ENCODE data around the gene C17orf50.
"Not testable (repeated sequence)": the region's sequence is repeated elsewhere in the genome, so short reads cannot be mapped to it uniquely, and the experiment has no call there.

Gene C17orf50

DNA sequence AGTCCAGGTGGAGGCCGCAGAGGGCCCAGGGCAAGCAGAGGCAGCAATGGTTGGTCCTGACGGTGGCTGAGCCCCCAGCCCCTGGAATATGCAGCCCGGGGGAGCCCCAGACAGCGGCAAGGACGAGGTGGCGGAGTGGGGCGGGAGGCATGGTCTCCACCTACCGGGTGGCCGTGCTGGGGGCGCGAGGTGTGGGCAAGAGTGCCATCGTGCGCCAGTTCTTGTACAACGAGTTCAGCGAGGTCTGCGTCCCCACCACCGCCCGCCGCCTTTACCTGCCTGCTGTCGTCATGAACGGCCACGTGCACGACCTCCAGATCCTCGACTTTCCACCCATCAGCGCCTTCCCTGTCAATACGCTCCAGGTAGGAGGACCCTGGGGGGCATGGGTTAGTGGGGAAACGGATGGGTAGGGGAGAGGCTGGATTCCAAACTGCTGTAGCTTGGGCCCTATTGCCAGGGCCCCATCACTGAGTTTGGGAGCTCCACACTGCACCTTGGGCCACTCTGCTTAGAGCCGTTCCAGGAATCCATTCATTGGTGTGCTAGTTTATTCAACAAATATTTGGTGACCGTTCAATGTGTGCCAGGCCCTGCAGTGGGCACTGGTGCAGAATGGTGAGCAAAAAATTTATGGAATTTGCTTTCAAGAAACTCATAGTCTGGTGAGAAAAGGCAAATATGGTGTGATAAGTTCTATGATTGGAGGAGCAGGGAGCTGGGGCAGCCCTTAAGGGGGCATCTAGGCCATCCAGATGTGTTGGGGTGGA lies 25.5 kb upstream of the C17orf50 start:
- DNase-seq = no peak

DNA sequence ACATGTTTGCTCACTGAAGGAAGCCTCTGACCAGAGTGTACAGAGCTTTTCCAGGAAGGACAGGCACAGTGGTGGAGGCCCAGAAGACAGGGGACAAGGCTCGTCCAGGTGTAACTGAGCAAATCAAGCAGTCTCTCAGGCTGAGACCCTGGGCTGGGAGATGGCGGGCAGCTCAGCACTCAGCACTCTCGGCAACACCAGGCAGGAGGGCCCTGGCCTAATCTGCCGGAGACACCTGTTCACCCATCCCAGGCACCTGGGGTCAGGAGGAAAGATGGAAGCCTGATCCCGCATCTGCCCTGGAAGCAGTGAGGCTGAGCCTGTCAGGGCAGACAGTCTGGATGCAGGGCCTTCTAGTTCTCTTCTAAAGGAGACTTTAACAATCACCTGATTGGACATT lies 24.5 kb upstream of the C17orf50 start:
- DNase-seq = no peak

- no peak for DNase-seq
Measured at GRCh38 chr17:35738519-35739133, 22.1 kb upstream of the C17orf50 start.

GRCh38 chr17:35740216-35740615 lies 20.5 kb upstream of the C17orf50 start:
- DNase-seq = no peak

DNA sequence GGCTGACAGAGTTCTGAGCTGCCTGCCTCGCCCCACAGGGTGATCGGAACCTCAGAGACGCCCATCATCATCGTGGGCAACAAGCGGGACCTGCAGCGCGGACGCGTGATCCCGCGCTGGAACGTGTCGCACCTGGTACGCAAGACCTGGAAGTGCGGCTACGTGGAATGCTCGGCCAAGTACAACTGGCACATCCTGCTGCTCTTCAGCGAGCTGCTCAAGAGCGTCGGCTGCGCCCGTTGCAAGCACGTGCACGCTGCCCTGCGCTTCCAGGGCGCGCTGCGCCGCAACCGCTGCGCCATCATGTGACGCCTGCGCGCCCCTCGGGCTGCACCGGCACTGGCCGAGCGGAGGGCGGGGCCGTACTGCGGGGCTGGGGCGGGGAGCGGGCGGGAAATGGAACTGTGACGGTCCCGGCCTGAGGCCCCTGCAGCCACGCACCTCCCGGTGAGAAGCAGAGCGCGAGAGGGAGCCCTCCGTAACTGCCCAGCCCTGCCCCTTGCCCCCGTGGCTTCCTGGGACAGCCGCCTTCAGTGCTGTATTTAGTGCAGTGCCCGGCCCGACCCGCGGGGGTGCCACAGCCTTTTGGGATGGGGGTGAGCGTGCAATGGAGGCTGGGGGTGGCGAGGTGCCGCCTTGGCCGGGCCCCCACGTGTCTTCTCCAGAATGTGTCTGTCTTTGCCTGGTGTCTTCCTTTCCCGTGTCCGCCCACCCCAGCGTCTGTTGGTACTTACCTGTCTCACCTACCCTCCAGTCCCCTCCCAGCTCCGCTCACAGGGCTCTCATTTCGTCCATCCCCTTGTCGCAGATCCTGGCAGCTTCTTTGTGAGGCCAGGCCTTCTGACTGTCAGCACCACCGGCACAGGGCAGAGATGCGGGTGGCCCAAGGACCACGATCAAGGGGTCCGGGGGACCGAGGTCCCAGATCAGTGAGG lies 19.4 kb upstream of the C17orf50 start:
- DNase-seq = peak in 1 of 4 experiments; percentile 13

DNA sequence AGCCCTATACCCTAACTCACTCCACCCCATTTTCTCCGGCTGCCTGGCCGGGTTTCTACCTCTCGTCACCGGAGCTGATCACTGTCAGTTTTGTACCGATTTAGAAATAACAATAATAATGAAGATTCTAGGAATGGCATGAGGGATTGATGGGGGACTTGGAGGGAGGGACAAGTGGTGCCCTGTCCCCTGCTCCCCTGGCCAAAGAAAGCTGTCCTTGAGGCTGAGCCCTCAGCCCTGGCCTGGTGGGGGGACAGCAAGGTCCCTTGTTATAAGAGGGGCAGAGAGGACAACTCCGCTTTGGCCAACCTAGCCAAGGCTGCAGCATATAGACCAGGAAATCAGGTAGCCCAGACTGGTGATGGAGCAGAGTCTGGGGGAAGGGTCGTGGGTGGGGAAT lies 18.2 kb upstream of the C17orf50 start:
- DNase-seq = no peak

DNA sequence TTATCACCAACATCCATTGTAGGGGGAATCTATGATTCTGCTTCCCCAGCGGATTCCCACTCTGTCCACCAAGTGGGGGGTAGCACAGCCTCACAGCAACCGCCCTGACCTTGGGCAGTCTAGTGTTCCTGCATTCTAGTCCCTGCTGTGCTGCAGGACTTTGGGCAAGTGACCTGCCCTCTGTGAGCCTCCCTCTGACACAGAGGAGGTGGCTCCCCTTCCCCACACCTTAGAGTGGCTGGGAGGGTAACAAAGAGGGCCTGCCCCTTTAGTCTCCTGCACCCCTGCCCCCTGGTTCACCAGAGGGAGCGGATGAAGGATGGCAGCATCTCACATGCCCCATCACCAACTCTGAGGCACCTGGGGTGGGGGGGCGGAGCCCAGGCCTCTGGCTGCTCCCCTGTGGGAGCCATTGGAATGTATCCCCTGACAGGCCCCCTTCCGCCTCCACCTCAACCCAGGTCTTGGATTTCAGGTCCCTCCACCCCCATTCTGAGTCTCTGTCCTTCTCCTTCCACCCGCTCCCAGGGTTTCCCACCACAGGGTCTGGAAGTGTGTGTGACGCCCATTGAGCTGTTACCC lies 17.7 kb upstream of the C17orf50 start:
- DNase-seq = no peak

DNA sequence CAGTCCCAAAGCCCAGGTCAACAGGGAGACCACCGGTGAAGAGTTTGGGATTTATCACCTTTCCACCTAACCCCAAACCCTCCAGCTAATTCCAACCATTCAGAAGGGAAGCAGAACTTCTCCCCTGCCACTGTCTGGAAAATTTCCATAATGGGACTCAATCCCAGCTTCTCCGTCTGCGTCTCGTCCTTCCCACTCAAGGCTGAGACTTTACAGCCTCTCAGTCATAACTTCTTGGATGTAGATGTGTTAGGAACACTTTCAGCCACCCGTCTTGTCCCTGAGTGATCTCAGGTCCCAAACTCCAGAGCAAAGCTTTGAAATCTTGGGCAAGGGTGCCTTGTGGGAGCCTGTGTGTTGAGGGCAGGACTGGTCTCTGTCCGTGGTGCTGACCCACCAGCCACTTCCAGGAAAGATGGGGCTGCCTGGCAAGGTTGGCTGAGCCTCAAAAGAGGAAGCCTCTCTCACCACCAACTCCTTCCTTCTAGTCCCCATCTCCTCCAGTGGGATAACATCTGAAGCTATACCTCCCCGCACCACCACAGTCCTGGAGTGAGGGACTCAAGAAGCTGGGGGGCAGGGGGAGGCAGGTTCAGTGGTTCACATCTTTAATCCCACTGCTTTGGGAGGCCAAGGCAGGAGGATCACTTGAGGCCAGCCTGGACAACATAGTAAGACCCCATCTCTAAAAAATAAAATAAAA lies 16.9 kb upstream of the C17orf50 start:
- DNase-seq = no peak

DNA sequence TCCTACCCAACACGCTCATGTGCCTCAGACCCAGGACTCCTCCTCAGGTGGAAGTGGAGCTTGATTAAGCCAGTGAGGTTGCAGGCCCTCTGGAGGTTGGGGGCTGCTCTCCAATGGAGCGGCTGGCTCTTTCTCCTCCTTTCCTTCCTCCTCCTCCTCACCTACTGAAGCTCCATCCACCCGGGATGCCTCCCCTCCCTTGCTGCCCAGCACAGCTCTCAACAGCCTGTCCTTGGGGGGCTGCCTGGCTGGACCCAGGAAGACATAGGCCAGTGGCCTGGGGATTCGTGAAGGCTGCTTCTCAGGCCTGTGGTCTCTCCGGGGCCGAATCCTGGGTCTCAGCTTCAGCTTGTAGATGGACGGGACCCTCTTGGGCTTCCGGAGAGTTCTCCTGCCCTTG lies 15.9 kb upstream of the C17orf50 start:
- no peak for DNase-seq

GRCh38 chr17:35745246-35745645 lies 15.4 kb upstream of the C17orf50 start:
- DNase-seq = no peak

- DNase-seq = no peak
Measured at GRCh38 chr17:35745749-35746320, 14.9 kb upstream of the C17orf50 start.

DNA sequence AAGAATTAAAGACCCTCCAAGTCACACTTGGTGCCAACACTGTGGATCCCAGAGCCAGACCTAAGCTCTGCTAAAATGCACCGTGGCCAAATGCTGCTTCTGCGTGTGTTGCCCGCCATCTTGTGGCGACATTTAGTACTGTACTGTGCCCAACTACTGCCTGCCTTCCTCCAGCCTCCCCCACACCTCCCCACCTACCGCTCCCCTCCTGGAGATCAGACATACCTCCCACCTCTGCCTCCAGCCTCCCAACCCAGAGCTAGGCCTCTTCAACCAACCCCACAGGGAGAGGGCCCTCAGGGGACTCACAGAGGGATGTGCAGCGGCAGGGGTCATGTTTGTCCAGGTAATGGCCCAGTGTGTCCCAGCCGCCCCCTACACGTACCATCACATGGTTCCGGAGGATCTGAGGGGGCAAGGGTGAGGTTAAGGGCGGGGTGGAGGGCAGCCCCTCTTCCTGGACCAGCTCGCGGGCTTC lies 13.1 kb upstream of the C17orf50 start:
- peak; percentile 47 to 72 (median 64) for DNase-seq

GRCh38 chr17:35748341-35748841 lies 12.3 kb upstream of the C17orf50 start:
- no peak for DNase-seq

GRCh38 chr17:35748979-35749378 lies 11.7 kb upstream of the C17orf50 start:
- DNase-seq = no peak

GRCh38 chr17:35749560-35750412 lies 10.9 kb upstream of the C17orf50 start:
- DNase-seq = no peak

GRCh38 chr17:35750526-35751395 lies 9.9 kb upstream of the C17orf50 start:
- DNase-seq = no peak

DNA sequence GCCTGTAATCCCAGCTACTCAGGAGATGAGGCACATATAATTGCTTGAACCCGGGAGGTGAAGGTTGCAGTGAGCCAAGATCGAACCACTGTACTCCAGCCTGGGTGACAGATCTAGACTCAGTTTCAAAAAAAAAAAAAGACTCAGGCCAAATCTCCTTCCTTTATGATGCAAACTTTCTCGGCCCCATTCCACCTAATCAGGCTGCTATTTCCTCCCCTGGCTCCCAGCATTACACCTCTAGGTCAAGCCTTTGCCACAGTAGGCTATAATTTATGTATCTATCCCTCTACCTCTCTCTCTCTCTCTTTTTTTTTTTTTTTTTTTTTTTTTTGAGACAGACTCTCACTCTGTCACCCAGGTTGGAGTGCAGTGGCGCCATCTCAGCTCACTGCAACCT lies 9.1 kb upstream of the C17orf50 start:
- not testable (repeated sequence) for DNase-seq

DNA sequence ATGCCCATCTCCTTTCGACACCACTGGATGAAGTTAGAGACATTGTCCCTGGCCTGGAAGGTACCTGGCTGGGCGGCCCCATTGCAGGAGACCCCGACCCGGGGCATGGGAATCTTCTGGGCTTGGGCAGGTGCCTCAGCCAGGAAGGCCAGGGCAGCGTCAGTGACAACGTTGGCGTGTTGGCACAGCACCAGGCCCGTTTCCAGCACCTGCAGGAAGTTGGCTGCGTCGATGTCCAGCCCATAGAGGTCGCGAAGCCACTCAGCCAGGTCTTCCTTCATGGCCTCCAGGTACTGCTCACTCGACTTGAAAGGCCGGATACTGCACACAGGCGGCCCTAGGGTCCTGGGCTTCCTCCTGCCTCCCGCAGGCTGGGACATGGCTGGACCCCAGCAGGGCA lies 8.2 kb upstream of the C17orf50 start:
- DNase-seq = no peak

GRCh38 chr17:35752945-35753764 lies 7.5 kb upstream of the C17orf50 start, which contains the start of gene GAS2L2:
TSS of gene GAS2L2 (minus strand) at chr17:35753239. CDS start at chr17:35752850, 389 bp downstream.
- DNase-seq = no peak
